Neutrophil (primary cell): ENCODE results near the gene FYB1.

ENCODE experiments used
- H3K27ac ChIP-seq: fragments of 200-600 bp; sonication (generic); 2 replicates; pipeline ENCODE4 v1.5.1; 2016; ENCODE audit warnings: mild to moderate bottlenecking, moderate library complexity
- H3K27me3 ChIP-seq: fragments of 200-600 bp; sonication (generic); 2 replicates; pipeline ENCODE4 v1.6.0; 2016; ENCODE audit warnings: mild to moderate bottlenecking
- H3K36me3 ChIP-seq: fragments of 200-600 bp; sonication (generic); 2 replicates; pipeline ENCODE4 v1.5.1; 2017
- H3K4me1 ChIP-seq, 2 experiments: fragments of 200-600 bp in 1 of 2; sonication (generic) in 1 of 2; 1 replicate in 1 of 2; 2 replicates in 1 of 2; pipeline versions ENCODE4 v1.5.1 to v1.6.1; 2013 to 2016; ENCODE audit warnings: low read depth in 1 of 2, low read length in 1 of 2, mild to moderate bottlenecking in 1 of 2, moderate library complexity in 1 of 2; ENCODE audit not compliant: control insufficient read depth in 1 of 2, insufficient read depth in 1 of 2
- H3K4me3 ChIP-seq, 2 experiments: fragments of 200-600 bp in 1 of 2; sonication (generic) in 1 of 2; 1 replicate in 1 of 2; 2 replicates in 1 of 2; pipeline ENCODE4 v1.5.1; 2013 to 2016; ENCODE audit warnings: low read depth in 1 of 2, low read length in 1 of 2, mild to moderate bottlenecking in 1 of 2, moderate library complexity in 1 of 2
- H3K9me3 ChIP-seq: fragments of 200-600 bp; sonication (generic); 2 replicates; pipeline ENCODE4 v1.5.1; 2016
- CTCF ChIP-seq: fragments of 200-600 bp; sonication (generic); IDR thresholded peaks from 2 replicates; pipeline ENCODE4 v1.5.1; 2016; ENCODE audit warnings: antibody characterized with exemption

The FYB1 gene

DNA sequence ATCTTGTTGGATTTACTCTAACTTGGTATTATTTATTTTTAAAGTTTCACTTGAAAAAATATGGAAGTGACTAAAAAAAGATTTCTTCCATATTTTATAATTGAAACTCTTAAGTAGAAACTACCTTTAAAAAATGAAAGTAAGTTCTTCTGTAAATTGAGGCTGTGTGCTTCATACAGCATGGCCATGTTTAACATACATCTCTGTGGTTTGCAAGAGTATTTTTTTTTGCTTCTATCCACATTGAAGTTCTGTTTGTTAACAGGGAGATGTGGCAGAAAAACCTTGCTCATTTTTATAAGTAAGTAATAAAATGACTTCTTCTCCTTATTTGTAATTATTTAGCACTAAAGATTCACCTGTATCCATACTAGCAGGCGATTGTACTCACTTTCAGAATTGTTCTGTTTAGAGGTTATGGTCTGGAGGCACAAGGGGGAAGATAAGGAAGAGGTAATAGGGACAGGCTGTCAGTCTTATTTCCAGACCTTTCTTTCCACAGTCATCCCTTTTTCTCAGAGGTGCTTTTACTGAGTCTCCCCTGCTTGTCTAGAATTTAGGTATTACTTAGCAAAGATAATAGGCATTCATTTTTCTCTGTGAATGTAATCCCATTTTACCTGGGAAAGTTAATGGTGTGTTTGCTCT is 16.0 kb downstream of the FYB1 start:
- peak overlapping the region; percentile 88 for H3K27ac ChIP-seq
- no peaks in the 10 kb centered on the region for H3K9me3 ChIP-seq
- H3K4me3 ChIP-seq, result peak overlapping the region; percentile 50 to 65
- TF ChIP-seq CTCF, result no peak
- peaks cover 96 to 98% of the 10 kb centered on the region in 2 experiments for H3K4me1 ChIP-seq
- H3K27me3 ChIP-seq, result no peaks in the 10 kb centered on the region
- H3K36me3 ChIP-seq, result peaks cover 41% of the 10 kb centered on the region

DNA sequence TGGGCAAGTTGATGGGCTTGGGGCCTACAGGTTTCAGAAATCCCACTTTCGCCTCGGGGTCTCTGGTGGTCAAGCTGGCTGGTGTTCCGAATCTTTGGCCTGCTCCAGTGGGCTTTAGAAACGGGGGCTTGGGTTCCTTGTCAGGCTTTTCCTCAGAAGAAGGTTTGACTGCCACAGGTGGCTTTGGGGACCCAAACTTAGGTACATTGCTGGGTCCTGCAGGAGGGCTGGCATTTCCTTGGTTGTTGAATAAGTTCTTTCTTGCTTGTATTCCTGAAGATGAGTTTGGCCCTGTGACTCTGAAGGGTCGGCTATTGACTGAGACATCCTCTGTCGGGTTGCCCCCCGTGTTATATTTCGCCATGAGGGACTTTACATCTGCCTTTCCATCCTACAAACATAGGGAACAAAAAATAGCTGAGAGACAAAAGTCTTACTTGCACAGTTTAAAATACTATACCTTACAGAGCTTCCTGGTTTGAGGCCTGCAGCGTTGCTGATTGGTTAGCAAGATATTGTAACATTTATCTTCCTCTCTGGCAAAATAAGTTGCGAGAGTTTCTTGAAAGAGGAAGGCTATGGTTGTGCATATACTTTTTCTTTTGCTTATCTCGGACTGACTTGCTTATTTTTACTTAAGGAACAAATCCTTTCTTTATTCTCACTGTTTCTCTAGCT is 16.6 kb downstream of the FYB1 start:
- H3K4me1 ChIP-seq, result peaks cover 94 to 98% of the 10 kb centered on the region in 2 experiments

GRCh38 chr5:39201781-39202596 is 17.4 kb downstream of the FYB1 start:
- H3K36me3 ChIP-seq, result peaks cover 39% of the 10 kb centered on the region
- TF ChIP-seq CTCF, result no peak
- no peaks in the 10 kb centered on the region for H3K27me3 ChIP-seq
- H3K27ac ChIP-seq, result peak overlapping the region; percentile 88
- H3K9me3 ChIP-seq, result no peaks in the 10 kb centered on the region
- peak overlapping the region; percentile 50 to 65 for H3K4me3 ChIP-seq
- H3K4me1 ChIP-seq, result peaks cover 94 to 95% of the 10 kb centered on the region in 2 experiments

More for the DNA sequence above, 16.6 kb downstream of the FYB1 start:
- Histone ChIP-seq H3K27me3 (no peaks in the 10 kb centered on the region), H3K36me3 (peaks cover 37% of the 10 kb centered on the region), H3K9me3 (no peaks in the 10 kb centered on the region), H3K27ac (peak overlapping the region; percentile 88), H3K4me3 (peak overlapping the region; percentile 50 to 65)
- no peak for TF ChIP-seq CTCF

GRCh38 chr5:39201160-39201780 is 18.1 kb downstream of the FYB1 start:
- H3K4me1 ChIP-seq, result peaks cover 90 to 94% of the 10 kb centered on the region in 2 experiments
- peaks cover 45% of the 10 kb centered on the region for H3K36me3 ChIP-seq
- peak overlapping the region; percentile 88 for H3K27ac ChIP-seq
- TF ChIP-seq CTCF, result no peak
- no peaks in the 10 kb centered on the region for H3K9me3 ChIP-seq
- H3K27me3 ChIP-seq, result no peaks in the 10 kb centered on the region
- peak overlapping the region; percentile 50 to 65 for H3K4me3 ChIP-seq

- H3K36me3 ChIP-seq, result peaks cover 52% of the 10 kb centered on the region
- peak overlapping the region; percentile 50 to 65 for H3K4me3 ChIP-seq
- H3K9me3 ChIP-seq, result no peaks in the 10 kb centered on the region
- TF ChIP-seq CTCF, result no peak
- no peaks in the 10 kb centered on the region for H3K27me3 ChIP-seq
- peak overlapping the region; percentile 88 for H3K27ac ChIP-seq
- peaks cover 88 to 92% of the 10 kb centered on the region in 2 experiments for H3K4me1 ChIP-seq
These were observed 19.3 kb downstream of the FYB1 start for GRCh38 chr5:39200081-39200480.
